Epithelial cell of proximal tubule (primary cell): Measurements from ENCODE around the gene GPR135. TPM values are rescaled to one million over a fixed set of nuclear protein-coding genes. Genes with fewer than 3 reads are reported as not detected.

Experiments used
- DNase-seq: peaks from one replicate; pipeline ENCODE4 v3.0.0-alpha.2; 2011; ENCODE audit warnings: low read depth
- H3K4me3 ChIP-seq: 2 replicates; pipeline ENCODE4 v1.5.1; 2011; ENCODE audit warnings: low read depth, mild to moderate bottlenecking, low read length
- total RNA-seq: library from RNA; depleted of rRNA; stranded (reverse); fragments of >200 nt; gene quantifications from 2 replicates; pipeline ENCODE4 v1.2.3, GENCODE V29; 2015
- TF ChIP-seq, protein P1 (sequence below): conservative IDR thresholded peaks from 2 replicates; pipeline ENCODE4 v1.5.1; 2012; ENCODE audit warnings: low read depth, mild to moderate bottlenecking, low read length

GPR135 gene
- total RNA-seq, 1 donor from 2014 or later: 1.3 TPM

DNA sequence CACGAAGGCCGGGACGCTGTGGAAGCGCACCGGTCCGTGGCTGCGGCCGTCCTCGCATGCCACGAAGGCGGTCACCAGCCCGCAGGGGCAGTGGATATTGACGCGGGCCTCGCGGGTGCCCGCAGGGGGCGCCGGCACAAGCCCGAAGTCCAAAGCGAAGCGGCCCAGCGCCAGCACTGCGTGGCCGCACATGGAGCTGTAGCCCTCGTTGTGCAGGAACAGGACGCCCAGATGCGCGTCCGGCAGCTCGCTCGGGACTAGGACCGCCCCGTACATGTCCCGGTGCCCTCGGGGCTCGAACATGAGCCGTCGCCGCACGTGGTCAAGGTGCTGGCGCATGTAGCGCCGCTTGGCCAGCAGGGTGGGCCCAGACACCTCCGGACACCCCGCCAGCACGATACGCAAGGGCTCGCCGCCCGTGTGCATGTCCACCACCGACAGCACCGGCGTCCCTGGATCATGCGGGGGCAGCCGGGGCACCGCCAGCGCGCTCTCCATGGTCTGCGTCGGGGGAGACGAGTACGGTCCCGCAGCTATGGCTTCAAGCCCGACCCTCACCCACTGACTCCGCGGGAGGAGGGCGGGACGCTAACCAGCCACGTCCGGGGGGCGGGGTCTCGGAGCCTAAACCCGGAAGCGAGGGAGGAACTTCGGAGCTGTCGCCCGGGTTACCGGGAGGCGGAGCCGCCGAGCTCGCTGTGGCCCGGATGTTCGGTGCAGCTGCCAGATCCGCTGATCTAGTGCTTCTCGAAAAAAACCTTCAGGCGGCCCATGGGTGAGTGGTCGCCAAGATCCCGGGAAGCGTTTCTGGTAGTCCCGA, 18.8 kb upstream of the GPR135 start, which contains the start of the genes JKAMP and L3HYPDH:
Gene JKAMP (plus strand): TSS at position 699 of the 820 bp plus-strand sequence. CDS start 73 bp downstream, at position 772.
Gene L3HYPDH (minus strand): TSS at position 590 of the 820 bp plus-strand sequence. CDS start 92 bp downstream, at position 498.
- TF ChIP-seq, protein P1, sequence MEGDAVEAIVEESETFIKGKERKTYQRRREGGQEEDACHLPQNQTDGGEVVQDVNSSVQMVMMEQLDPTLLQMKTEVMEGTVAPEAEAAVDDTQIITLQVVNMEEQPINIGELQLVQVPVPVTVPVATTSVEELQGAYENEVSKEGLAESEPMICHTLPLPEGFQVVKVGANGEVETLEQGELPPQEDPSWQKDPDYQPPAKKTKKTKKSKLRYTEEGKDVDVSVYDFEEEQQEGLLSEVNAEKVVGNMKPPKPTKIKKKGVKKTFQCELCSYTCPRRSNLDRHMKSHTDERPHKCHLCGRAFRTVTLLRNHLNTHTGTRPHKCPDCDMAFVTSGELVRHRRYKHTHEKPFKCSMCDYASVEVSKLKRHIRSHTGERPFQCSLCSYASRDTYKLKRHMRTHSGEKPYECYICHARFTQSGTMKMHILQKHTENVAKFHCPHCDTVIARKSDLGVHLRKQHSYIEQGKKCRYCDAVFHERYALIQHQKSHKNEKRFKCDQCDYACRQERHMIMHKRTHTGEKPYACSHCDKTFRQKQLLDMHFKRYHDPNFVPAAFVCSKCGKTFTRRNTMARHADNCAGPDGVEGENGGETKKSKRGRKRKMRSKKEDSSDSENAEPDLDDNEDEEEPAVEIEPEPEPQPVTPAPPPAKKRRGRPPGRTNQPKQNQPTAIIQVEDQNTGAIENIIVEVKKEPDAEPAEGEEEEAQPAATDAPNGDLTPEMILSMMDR: peak; percentile 57
- DNase-seq: no peak
- peak within 1 kb of the TSS; percentile 67 for H3K4me3 ChIP-seq

DNA sequence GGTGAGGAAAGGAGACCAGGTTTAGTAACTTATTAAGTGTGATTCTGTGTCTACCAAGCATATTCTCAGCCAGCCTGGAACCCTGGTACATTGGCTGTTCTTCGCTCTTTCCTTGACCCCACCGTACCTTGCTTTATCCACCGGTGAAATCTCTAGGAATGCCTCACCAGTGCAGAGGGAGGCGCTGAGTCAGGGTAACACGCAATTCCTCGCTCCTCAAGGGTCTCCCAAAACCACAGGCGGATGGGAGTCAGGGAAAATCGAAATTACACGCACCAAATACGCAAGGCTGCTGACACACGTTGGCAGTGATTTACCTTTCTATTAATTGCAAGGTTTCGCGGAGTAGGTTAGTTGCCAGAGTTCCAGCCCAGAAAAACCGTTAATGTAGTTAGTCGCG, 18.2 kb upstream of the GPR135 start:
- DNase-seq: peak; percentile 59
- TF ChIP-seq, protein P1: no peak
- peak overlapping the region; percentile 67 for H3K4me3 ChIP-seq

DNA sequence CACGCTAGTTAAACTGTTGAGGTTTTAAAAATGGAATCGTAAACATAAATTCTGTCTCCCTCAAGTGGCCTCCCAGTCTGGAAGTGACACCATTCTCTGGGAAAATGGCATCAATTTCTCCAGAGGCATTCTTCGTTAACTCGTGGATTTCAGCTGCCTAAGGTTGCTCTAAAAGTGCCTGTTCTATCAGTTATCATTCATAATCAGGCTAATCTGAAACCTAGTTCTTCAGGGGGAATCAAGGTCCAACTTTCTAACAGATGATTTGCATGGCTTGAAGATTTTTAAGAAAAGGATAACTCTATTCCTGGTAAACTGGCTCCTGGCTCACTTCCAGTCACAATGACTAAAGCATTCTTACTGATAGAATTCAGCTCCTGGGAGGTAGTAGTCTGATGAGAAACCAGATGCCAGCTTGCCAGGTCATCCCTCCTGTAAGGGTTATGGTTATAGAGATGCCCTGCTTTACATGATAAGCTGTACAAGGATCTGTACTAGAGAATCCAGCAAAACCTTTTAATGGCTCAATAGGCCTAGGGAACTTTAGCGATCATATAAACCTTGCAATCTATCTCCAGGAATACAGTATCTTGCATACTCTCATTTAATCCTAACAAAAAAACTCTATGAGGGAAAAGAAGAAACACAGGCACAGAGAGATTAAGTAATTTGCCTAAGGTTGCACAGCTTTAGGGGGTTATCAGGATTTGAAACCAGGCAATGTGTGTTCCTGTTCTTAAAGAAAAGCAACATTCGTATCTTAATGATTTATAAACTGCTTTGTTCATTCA, 17.6 kb upstream of the GPR135 start:
- H3K4me3 ChIP-seq: peak overlapping the region; percentile 67
- TF ChIP-seq, protein P1: no peak
- DNase-seq: peak; percentile 94

DNA sequence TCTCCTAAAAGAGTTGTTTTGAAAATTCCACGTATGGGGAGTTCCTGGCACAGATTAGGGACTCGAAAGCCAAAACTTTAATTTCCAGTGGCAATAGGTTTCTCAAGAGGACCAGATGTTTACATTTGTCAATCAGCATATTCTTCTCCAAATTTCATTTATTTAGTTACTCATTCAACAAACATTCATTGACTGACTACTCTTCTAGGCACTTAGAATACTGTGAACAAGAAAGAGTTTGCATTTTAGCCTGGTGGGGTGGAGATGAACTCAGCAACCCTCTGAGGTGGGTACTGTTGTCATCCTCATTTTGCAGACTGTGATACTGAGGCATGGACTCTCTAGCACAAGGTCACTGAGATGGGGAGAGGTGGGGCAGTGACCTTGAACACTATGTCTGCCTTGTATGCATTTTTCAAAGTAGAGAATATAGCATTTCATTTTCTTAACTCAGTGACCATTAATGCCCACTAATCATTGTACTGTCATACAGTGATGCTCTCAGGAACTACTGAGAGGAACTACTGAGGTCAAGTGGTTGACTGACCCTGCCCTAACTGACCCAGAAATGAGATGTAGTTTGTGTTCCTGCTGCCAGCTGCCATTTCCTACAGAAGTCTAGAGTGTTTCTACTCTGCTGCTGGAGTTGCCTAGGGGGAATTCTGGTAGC, 16.8 kb upstream of the GPR135 start:
- H3K4me3 ChIP-seq: peak overlapping the region; percentile 67
- TF ChIP-seq, protein P1: no peak
- no peak for DNase-seq

DNA sequence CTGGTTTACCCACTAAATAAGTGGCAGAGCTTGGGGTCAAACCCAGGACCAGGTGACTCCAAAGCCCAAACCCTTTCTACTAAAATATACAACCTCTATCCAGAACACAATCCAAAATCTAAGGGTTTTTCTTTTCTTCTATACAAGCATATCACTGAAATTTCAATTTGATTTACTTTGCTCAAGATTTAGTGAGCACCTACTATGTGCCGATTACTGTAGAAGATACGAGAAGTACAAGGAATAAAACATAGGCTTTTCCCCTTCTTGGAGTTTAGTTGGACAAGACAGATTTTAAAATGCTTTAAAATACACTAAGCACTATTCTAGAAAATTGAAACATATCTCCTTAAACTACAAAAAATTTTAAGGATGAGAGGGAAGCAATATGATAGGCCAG, 16.2 kb upstream of the GPR135 start:
- H3K4me3 ChIP-seq: peak overlapping the region; percentile 67
- TF ChIP-seq, protein P1: no peak

DNA sequence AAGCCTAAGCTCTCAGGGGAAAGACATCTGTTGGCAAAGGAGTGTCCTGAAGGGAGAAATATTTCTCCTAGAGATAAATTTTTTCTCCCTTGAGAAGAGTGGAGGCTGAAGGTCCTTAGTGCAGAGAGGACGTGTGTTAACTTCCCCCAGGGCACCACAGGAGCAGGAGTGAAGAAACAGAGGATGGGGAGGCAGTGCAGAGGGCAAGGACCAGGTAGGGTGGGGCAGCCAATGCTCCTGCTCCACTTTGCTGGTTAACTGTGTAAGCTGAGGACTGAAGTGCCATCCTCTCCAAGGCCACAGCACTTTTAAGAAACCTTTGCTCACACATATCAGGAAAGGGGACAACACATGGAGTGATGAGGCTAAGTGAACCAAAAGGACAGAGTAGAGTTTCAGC, 15.0 kb upstream of the GPR135 start:
- TF ChIP-seq, protein P1: no peak
- H3K4me3 ChIP-seq: no peak overlapping the region

More for the DNA sequence above, 16.2 kb upstream of the GPR135 start:
- DNase-seq: no peak

More for the DNA sequence above, 15.0 kb upstream of the GPR135 start:
- DNase-seq: no peak
